T47D (cell line): Measurements from ENCODE around the gene PSTPIP1.

Experiments
- DNase-seq, 2 experiments: peaks; one replicate each; pipeline versions ENCODE4 v3.0.0 to v3.0.0-alpha.2; 2011 to 2012; ENCODE audit warnings: low read depth in 1 of 2, low spot score in 1 of 2
- JUND ChIP-seq: IDR thresholded peaks from 2 replicates; pipeline ENCODE4 v1.6.1; 2012; ENCODE audit warnings: low read depth
- in situ Hi-C: cut with HindIII; loops from 2 replicates; pipeline ENCODE4 v1.10.0; 2016; ENCODE audit warnings: low sequenced_read_pairs, low pct_unique_long_range_greater_than_20kb

The PSTPIP1 gene

DNA sequence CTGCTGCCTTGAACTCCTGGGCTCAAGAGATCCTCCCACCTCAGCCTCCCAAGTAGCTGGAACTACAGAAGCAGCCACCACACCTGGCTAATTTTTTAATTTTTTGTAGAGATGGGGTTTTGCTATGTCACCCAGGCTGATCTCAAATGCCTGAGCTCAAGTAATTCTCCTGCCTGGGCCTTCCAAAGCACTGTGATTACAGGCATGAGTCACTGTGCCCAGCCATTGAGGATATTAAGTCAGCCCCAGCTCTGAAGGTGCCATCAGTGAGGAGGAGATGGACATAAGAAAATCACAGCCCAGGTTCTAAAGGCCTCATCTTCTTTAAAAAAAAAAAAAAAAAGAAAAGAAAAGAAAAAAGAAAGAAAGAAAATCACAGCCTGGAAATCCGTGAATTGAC is 26.6 kb upstream of the PSTPIP1 start:
- in situ Hi-C loops, result no loop called here
- no peak for TF ChIP-seq JUND
- DNase-seq, result no peak

DNA sequence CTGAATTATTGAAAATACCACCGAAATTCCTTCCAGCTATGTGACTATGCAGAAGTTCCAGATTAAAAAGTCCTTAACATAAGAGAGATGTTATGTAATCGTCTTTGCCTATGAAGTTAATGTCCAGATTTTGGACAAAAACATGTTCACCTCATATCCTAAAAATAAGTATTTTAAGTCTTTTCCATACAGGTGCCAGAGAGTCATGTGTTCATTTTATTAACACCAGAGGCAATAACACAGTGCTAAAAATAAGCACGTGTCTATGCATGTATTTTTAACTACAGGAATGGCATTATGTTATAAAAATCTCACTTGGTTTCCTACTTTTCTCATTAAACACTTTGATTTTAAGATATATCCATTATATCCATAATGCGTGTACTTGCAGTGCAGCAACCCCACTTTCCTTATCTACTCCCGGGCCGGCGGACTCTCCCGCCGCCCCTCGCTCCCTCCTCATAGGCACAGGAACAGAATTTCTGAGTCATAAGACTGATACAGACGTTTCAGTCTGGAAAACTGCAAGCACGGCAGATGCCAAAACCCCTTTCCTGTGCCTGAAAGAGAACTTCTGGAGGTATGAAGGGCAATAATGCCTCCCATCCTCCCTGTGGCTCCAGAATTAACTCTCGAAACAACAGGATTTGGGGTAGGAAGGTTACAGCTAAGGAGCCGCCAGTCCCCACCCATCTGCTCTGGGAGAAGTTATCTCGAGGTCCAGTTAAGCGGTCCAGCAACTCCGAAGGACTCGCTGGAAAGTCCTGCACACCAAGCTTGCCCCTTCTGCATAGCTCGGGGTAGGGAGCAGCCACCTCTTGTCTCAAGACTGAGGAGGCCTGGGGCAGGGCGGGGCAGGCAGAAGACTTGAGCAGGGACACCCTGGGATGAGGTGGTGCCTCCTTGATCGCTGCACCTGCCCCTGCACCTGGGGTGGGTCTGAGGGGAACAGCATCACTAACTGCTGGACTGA is 22.3 kb upstream of the PSTPIP1 start:
- no peak for DNase-seq
- TF ChIP-seq JUND, result no peak
- in situ Hi-C loops, result no loop called here

DNA sequence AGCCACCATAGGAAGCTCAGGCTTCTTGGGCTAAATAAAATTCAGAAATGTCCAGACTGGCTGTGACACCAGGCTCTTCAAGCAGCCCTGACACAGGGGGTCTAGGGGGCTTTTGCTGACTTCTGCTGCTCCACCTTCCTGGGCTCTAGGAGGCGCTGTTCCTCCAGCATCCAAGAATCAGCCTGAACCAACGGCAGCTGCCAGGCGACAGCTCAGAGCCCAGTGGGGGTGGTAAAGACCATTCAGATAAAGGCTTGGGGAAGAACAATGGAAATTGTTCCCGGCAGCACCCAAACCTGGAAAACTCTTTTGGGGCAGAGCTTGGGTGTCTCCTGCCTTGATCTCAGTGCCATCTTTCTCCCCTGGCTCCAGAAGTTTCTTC is 21.6 kb upstream of the PSTPIP1 start:
- no peak for TF ChIP-seq JUND
- no peak for DNase-seq
- in situ Hi-C loops, result no loop called here

GRCh38 chr15:76973906-76974305 is 21.0 kb upstream of the PSTPIP1 start:
- in situ Hi-C loops, result no loop called here
- no peak for DNase-seq
- no peak for TF ChIP-seq JUND

DNA sequence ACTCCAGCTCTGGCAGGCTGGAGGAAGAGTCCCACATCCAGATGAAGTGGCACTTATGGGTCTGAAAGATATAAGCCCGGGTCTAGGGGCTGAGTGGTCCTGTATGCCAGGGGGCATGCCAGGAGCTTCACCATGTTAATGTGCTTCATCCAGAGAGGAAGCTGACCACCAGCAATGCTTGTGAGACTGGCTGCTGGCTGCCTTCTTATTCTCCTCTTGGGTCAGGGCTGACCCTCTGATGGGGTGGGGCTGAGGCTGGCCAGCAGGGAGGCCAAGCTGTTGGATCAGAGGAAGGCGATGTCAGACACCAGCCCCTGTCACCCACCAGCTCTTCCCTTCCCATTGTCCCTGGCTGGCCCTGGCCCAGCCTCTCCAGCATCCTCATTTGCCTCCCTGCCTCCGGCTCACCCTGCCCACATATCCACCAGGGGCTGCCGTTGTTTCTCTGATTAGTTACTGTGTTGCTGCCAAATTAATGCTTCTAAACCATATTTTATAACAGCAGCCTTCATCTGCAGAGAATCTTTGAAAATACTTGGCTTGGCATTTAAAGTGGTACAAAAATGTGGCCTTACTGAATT is 20.4 kb upstream of the PSTPIP1 start:
- no peak for DNase-seq

DNA sequence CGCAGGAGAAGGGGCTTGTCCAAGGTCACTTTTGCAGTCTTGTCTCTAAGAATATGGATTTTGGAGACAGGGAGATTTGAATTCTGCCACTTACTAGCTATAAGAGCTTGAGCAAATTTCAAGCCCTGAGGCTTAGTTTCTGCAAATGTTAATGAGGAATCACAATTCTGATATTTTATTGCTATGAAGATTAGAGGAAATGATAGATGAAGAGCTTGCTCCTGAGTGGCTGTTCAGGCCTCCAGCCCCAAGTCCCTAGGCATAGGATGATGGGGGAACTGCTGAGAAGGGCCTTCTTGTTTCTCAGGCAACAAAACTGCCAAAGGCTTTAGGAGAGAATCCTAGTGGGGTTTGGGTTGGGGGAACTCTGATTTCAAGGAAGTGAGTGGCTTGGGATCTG is 18.8 kb upstream of the PSTPIP1 start:
- no peak for TF ChIP-seq JUND
- no peak for DNase-seq
- in situ Hi-C loops, result no loop called here

More for the DNA sequence above, 20.4 kb upstream of the PSTPIP1 start:
- in situ Hi-C loops, result no loop called here
- no peak for TF ChIP-seq JUND

DNA sequence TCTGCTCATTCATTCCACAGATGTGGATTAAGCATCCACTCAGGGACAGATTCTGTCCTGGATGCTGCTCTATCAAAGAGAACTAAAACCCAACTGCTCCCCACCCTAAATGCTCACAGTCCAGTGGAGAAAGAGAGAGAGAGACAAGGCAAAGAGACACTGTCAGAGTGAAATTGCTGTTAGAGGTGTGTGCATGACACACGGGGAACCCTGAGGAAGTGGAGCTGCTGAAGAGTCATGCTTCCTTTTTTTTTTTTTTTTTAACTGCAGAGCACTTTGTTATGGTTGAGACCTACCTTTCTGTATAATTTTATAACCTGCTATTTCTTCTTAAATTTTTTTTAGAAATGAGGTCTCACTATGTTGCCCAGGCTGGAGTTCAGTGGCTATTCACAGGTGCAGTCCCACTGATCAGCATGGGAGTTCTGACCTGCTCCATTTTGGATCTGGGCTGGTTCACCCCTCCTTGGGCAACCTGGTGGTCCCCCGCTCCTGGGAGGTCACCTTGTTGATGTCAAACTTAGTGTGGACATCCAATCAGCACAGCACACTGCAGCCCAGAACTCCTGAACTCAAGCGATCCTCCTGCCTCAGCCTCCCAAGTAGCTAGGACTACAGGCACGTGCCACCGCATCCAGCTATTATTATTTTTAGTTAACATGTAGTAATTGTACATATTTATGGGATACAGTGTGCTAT is 18.2 kb upstream of the PSTPIP1 start:
- no peak for TF ChIP-seq JUND
- in situ Hi-C loops, result no loop called here
- DNase-seq, result no peak

DNA sequence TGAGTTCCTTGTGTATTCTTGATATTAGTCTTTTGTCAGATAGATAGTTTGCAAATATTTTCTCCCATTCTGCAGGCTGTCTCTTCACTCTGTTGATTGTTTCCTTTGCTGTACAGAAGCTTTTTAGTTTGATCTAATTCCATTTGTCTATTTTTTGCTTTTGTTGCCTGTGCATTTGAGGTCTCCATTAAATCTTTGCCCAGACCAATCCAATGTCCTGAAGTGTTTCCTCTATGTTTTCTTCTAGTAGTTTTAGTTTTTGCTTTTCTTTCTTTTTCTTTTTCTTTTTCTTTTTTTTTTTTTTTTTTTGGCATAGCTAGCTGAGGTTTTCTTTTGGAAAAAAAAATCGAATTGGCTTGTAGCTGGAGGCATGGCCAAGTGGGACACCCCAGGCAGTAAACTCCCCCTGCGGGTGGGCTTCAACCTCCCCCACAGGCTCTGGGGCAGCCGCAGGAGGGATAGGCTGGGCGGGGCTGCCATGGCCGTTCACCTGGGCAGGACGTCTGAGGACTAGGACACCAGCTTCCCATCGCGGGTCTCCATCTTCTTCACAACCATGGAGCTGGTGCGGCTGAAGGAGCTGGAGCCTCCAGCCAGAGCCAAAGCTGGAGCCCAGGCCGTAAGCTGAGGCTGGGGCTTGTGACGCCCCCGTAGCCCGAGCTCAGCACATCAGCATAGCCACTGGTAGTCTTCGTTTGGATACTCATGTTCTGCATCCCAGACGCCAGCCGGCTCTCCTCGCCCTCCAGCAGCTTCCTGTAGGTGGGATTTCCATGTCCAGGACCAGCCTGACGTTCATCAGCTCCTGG is 16.2 kb upstream of the PSTPIP1 start:
- no peak for TF ChIP-seq JUND
- in situ Hi-C loops, result no loop called here
- no peak for DNase-seq

- no peak for TF ChIP-seq JUND
- no peak for DNase-seq
- in situ Hi-C loops, result no loop called here
Observed at GRCh38 chr15:76979331-76979925, 15.5 kb upstream of the PSTPIP1 start.

DNA sequence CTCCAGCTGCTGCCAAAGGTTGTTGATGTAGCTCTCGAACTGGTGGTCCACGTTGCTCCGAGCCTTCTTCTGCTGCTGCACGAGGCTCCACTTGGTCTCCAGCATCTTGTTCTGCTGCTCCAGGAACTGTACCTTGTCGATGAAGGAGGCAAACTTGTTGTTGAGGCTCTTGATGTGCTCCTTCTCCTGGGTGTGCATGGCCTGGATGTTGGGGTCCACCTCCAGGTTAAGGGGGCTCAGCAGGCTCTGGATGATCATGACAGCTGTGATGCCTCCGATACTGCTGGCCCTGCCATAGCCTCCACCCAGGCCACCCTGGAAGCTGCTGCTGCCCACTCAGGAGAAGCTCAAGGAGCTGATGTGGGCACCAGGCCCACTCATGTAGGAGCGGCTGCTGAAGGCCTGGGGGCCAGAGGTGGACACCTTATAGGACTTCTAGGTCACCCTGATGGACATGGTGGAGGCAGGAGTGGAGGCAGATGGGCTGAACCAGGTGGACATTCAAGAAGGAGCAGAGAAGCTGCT is 14.9 kb upstream of the PSTPIP1 start:
- DNase-seq, result no peak
- no peak for TF ChIP-seq JUND
- in situ Hi-C loops, result no loop called here

GRCh38 chr15:76982356-76982755 is 12.6 kb upstream of the PSTPIP1 start:
- no peak for DNase-seq
- no peak for TF ChIP-seq JUND
- in situ Hi-C loops, result no loop called here

DNA sequence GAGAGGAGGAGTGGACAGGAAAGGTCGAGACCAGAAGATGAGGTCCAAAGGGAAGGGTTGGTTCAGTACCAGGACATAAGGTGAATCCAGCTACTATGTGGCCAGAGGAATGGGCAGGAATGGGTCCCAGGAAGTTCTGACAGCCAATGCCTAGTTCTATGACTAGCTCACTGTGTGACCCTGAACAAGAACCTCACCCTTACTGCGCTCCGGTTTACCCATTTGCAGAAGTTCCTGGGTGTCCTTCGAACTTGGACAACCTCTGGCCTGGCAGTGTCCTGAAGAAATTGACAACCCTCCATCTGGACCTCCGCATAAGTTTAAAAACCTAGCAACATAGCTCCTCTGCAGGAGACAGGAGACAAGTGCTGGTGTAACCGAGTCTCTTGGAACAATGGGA is 12.2 kb upstream of the PSTPIP1 start:
- DNase-seq, result no peak
- no peak for TF ChIP-seq JUND
- in situ Hi-C loops, result no loop called here
